CD4-positive, alpha-beta T cell treated with Interleukin-15 for 1 hour (primary cell): ENCODE measurements around the gene BCR.

Experiments used
- DNase-seq: peaks from one replicate; pipeline ENCODE4 v3.0.0-alpha.2; 2020

Gene BCR

GRCh38 chr22:23233752-23234408 lies 53.6 kb downstream of the BCR start:
- no peak for DNase-seq

- no peak for DNase-seq
Observed at GRCh38 chr22:23234409-23235161, 54.3 kb downstream of the BCR start.

GRCh38 chr22:23235425-23235824 lies 55.1 kb downstream of the BCR start:
- no peak for DNase-seq

DNA sequence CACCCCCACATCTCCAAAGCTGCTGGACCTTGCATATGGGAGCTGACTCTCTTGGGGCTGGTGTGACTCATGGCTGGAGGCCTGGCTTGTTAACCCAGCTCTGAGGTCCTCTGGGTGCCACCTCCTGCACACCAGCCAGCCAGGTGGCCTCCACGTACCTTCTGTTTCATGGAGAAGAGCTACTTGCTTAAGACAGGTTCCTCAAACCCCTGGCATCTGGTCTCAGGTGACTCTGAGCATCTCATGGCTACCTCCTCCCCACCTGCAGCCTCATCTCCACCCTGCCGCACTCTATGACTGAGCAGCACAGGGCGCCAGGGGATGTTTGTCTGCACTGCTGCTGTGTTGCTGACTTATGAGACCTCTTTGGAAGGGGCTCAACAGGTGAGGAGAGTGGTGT lies 55.7 kb downstream of the BCR start:
- no peak for DNase-seq

GRCh38 chr22:23236440-23237184 lies 56.3 kb downstream of the BCR start:
- no peak for DNase-seq

DNA sequence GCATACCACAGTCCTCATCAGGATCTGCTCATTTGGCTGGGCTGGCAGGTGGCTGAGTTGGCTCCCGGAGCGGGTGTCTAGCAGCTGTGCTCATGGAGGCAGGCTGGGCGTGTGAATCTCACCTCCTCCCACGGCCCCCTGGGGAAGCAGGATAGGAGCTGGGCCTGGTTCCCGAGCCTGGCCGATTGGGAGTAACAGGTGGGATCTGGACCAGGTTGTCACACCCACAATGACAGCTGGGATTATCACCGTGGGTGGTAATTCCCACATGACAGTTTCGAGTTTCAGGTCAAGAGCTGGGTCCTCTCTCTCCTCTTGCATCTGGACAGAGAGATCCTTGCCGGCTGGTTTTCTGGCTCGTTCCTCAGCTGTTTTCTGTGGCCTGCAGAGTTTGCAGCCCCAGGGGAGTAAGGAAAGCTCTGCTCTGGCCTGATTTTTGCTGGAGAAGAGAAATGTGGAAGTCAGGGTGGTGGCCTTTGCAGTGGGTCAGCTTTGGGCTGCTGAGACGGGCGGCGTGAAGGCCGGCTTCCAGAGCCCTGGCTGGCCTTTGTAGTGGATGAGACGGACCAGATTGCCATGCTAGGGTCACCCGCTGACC lies 57.0 kb downstream of the BCR start:
- no peak for DNase-seq

- DNase-seq: no peak
Observed at GRCh38 chr22:23237841-23238240, 57.5 kb downstream of the BCR start.

DNA sequence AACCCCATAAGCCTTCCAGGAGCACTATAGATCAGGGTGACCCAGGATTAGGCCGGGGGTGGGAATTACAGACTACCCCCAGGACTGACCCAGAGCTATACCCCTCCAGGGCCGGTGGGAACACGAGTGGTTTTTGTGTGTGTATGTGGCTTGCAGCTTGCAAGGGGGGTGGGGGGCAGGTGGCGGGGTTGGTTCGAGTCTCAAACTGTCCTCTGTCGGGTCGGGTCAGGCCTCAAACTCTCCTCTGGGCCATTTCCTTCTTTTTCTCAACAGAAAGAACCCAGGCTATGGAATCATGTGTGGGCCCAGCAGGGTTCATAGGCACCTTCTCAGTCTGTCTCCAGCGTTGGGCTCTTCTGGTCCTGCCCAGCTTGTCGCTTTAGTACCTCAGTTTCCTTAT lies 58.4 kb downstream of the BCR start:
- no peak for DNase-seq

- DNase-seq: no peak
Observed at GRCh38 chr22:23239429-23239828, 59.1 kb downstream of the BCR start.

DNA sequence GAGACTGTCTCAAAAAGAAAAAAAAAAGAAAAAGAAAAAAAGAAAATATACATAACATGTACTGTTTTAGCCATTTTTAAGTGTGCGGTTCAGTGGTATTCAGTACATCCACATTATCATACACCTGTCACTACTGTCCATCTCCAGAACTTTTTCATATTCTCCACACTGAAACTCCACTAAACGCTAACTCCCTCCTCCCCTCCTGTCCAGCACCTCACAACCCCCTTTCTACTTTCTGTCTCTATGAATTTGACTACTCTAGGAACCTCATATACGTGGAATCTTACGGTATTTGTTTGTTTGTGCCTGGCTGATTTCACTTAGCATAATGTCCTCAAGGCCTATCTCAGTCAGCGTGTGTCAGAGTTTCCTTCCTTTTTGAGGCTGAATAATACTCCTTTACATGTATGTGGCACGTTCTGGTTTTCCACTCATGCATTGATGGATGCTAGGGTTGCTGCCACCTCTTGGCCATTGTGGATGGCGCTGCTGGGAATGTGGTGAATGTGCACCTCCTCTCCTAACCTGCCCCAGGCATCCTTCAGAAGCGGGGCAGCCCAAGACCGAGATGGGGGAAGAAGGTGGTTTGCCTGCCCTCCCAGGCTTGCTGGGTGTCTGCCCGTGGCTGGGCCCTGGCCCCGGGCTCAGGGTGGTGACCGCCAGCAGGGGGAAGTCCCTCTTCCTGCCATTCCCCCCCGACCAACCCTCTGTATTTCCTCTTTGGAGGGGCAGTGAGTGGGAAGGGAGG lies 60.5 kb downstream of the BCR start:
- DNase-seq: no peak

DNA sequence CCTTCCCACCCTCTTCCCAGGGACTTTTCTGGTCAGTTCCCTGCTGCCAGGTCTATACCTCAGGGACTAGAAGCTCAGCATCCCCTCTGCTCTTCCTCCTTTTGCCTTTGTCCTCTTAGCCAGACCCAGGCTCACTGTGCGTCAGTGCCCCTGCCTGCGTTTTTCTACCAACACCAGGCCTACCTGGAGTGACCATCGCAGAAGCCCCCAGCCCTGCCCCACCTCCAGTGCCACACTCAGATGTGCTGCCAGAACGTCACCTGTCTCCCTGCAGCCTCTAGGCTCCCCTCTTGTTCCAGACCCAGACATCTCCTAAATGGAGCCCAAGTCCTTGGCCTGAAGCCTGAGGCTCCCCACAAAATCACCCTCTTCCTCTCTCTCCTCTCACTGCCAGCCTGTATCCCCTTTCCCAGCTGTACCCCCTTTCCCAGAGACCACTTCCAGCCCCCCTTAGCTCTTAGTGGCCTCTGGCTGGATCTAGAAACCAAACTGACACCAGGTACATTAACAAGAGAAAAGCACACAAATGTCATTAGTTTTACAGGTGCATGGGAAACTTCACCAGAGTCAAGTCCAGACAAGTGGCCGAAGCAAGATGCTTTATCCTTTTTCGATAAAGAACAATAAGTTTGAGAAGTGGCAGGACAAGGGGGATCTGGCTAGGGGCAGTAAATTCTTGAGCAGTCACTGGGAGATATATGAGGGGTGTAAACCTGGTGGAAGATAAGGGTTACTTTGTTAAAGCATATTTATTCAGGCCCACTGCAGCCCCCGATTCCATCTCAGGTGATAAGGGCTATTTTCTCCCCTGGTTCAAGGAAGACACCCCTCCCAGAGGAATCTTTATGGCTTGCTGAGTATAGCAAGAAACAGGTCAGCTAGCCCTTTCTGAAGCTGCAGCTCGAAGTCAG lies 61.5 kb downstream of the BCR start:
- DNase-seq: no peak

- no peak for DNase-seq
Observed at GRCh38 chr22:23242473-23243001, 62.2 kb downstream of the BCR start.

DNA sequence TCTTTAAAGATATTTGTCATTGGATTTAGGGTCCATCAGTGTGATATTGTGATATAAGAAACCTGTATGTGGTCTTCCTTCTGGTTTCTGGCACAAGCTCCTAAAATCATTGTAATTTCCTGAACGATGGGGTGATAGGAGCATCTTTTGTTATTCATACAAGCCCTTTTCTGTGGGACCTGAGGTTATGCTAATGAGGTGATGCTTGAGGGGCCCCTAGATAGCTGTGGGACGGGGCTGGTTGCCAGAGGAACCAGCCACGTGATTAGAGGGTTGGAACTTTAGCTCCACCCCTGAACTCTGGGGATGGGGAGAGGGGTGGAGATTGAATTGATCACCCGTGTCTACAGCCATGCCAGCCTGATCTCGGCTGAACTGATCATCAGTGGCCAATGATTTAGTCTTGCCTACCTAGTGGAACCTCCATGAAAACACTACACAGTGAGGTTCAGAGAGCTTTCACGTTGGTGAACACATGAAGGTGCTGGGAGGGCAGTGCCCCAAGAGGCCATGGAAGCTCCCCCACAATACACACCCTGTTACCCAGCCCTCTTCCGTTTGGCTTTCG lies 62.8 kb downstream of the BCR start:
- DNase-seq: peak; percentile 77

- DNase-seq: no peak
Observed at GRCh38 chr22:23243859-23244689, 63.8 kb downstream of the BCR start.

DNA sequence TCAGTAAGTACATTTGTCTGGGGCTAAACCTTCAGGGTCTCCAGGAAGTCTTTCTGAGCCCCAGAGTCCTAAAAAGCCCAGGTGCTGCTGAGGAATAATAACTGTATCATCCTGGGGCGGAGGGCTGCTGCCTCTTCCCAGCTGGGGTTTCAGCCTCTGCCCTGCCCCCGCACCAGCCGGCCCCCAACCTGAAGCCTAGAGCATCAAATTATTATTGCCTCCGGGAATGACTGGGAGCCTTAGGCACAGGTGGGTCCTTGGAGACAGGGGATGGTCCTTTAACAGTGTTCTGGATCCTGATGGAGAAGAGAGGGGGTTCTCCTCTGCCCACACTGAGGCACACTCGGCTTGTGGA lies 64.4 kb downstream of the BCR start:
- DNase-seq: no peak

- no peak for DNase-seq
Observed at GRCh38 chr22:23245045-23245798, 64.9 kb downstream of the BCR start.

GRCh38 chr22:23245799-23246136 lies 65.5 kb downstream of the BCR start:
- DNase-seq: no peak

GRCh38 chr22:23246982-23247766 lies 66.9 kb downstream of the BCR start:
- DNase-seq: no peak

GRCh38 chr22:23248583-23248982 lies 68.3 kb downstream of the BCR start:
- no peak for DNase-seq
